NK-92 (cell line): Measurements from ENCODE around the gene PTGDR2.
A peak's percentile ranks its signal among the peaks of the same experiment; 100 is the strongest.
"Not testable (repeated sequence)": the region's sequence is repeated elsewhere in the genome, so short reads cannot be mapped to it uniquely, and the experiment has no call there.

Source experiments
- DNase-seq: peaks from one replicate; lab custom pipeline; 2025; ENCODE audit not compliant: unreplicated experiment; lab: John Stamatoyannopoulos, UW

Gene PTGDR2

DNA sequence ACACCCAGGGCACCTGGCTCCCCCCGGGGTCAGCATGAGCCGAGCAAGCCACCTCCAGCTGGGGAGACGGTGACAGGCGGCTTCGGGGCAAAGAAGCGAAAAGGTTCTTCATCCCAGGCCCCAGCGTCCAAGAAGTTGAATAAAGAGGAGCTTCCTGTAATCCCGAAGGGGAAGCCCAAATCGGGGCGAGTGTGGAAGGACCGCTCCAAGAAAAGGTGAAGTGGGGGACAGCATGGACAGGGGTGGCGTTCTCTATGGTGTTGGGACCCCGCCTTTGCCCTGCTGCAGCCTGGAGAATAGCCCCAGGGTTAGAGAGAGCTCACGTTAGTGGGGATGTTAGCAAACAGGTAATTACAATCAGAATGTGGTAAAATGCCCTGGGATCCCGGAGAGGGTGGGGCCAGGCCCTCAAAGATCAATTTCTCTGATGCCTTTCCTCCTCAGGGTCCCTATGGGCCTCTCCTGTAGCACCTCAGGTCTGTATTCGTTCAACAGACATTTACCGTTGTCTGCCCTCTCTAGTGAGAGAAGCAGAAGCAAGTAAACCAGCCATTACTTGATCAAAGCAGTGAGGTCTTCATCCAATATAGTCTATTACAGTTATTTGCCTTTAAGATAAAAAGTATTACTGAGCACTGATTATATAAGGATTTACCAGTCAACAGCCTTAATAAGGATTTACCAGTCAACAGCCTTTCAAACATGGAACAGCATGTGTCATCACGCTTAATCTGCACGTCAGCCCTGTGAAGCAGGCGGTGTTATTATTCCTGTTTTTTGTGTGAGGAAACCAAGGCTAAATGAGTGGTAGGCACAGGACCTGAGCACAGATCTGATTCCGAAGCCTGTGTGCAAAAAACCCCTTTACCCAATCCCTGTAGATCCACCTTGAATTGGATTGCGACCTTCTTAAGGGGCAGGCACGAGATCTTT, 12.8 kb downstream of the PTGDR2 start:
- no peak for DNase-seq

GRCh38 chr11:60841797-60842667, 13.7 kb downstream of the PTGDR2 start, which contains the start of gene CCDC86:
CCDC86 (plus strand) TSS chr11:60842113; CDS start chr11:60842125, 12 bp downstream.
- DNase-seq = peak; percentile 83

DNA sequence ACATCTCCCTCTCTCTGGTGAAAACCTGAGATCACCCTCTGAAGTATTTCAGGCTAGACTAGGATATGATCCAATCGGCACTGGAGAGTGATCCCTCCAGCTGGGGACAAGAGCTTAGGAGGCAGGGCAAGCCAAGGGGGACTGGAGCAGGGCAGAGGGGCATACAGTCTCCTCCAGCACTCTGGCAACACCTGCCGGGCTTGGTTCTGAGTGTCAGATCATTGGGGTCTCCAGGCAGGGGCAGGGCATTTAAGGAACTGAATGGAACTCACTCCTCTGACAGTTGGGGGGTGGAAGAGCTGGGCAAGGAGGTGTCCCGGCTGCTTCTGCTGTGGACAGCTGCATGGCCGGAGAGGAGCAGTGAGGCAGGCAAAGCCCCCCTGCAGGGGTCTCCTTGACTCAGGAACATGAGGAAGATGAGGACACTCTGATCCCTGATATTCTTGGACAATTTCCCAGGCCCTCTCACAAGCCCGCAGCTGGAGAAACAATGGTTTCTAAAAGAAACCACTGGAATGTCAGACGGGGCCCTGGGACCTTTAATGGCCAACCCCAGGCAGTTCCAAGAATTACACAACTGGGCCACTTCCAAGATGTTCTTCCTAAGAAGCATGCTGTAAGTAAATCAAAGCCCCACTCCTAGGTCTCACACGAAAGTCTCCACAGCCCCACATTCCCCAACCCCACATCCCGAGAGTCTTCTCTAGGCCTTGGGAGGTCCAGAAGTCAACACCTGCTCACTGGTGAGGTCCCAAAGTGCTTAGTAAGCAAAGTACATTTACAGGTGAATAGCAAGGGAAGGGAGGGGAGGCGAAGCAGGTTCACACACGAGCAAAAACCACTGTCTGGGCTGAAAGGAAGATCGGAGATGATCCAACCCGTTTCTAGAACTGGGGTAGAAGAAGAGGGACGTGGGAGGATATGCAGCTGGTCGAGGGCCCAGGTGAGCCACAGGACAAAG, 15.0 kb downstream of the PTGDR2 start:
- no peak for DNase-seq

GRCh38 chr11:60838132-60838531, 17.6 kb downstream of the PTGDR2 start:
- DNase-seq = no peak

DNA sequence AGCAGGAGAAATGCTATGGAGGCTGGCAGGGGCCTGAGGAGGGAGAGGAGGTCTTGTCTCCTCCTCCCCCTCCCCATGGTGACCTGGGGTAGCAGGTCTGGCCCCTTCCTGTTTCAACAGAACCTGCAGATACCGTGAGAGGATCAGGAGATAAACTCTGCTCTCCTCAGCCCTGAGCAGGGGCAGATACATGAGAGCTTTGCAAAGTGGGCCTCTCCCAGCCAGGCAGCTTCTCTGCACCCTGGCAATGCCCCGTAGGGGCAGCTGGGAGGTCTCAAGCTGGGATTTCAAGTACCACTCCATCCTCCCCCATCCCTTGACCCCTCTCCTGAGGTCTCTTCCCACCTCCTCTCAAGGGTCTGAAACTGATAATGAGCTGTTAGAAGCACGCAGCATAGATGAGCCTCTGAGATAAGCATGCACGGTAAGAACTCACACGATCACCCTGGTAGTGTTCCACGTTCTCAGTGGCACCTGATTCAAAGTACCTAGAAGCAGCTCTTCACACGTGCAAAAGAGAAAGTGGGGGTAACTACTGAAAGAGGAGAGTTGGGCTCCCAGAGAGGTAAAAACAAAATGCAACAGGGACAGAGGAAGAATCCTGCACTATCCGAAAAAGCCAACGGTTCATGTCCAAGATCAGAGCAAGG, 18.8 kb downstream of the PTGDR2 start:
- DNase-seq = no peak

- no peak for DNase-seq
Measured at GRCh38 chr11:60835534-60835846, 20.3 kb downstream of the PTGDR2 start.

DNA sequence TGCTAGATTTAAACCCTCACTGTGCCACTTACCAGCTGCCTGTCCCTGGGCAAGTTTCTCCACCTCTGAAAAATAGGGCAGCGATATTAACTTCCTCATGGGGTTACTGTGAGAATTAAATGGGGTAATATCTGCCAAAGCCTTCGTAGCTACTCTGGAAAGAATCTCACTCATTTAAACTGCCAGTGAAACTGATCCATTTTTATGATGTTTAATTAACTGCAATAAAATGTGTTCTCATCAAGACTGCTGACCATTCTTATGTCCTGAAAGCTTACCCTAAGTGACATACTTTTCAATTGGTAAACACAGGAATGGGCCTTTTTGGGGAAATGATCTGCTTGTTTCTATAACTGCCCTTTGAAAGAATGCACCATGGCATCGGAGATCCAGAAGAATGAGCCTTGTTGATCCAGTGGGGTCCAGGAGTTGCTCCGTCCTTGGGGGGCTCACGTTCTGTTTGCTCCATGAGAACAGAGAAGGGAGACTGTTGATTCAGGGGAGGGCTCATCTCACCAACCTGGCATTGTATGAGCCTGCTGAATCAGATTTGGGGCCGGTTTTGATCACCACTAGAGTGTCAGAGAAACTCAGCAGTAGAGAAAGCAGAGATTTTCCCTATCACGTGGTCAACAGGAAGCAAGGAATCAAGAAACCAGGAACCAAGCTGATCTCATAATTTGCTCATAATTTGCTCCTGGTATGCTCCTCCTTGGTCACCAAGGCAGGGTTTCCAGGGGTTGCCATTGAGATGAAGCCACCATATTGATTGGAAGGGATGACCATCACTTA, 20.8 kb downstream of the PTGDR2 start:
- no peak for DNase-seq

GRCh38 chr11:60831501-60832079, 24.2 kb downstream of the PTGDR2 start:
- DNase-seq = no peak

GRCh38 chr11:60831143-60831500, 24.6 kb downstream of the PTGDR2 start:
- DNase-seq = no peak

DNA sequence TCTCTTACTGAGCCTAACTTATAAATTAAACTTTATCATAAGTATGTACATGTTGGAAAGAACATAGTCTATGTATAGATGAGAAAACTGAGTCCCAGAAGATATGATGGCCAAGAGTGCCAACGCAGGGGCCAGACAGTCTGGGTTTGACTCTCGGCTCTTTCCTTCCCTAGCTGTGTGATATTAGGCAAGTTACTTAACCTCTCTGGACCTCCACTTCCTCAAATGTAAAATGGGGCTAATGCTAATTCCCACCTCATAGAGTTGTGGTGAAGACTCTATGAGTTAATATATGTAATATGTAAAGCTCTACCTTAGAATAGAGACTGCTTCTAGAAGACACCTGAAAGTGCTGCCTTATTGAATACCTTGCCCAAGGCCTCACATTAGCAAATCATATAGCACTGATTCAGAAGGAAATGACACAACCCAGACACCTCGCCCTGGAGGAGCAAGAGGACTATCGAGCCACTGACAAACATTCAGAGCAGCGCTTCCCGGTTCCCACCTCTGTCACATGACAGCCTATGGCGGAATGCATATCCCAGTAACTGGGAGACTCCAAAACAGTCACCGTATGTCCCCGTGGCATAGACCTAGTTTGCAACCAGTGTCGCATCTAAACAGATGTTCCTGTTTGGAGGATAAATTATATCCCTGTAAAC, 25.1 kb downstream of the PTGDR2 start:
- no peak for DNase-seq

GRCh38 chr11:60825790-60826189, 30.0 kb downstream of the PTGDR2 start:
- DNase-seq = no peak

- DNase-seq = no peak
Measured at GRCh38 chr11:60825118-60825517, 30.6 kb downstream of the PTGDR2 start.

GRCh38 chr11:60823745-60824306, 31.9 kb downstream of the PTGDR2 start:
- DNase-seq = not testable (repeated sequence)

GRCh38 chr11:60821827-60822599, 33.7 kb downstream of the PTGDR2 start:
- no peak for DNase-seq

DNA sequence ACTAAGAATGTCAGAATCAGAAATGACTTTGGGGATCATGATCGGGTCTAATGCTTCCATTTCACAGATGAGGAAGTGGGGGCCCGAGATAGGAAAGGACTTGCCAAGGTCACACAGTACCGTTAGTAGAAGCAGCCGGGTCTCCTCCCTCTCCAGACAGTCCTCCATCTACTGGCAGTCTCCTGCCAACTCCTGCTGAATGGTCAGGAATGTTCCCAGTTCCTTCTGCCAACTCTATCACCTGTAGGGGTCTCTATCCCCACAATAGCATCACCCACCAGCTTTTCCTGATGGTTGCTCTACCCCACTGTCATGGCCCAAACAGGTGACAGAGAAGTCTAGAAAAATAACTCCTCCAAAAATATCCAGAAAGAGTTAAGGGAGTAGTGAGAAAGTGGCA, 37.7 kb downstream of the PTGDR2 start:
- no peak for DNase-seq

- DNase-seq = no peak
Measured at GRCh38 chr11:60816590-60817157, 39.1 kb downstream of the PTGDR2 start.

- no peak for DNase-seq
Measured at GRCh38 chr11:60814112-60814511, 41.6 kb downstream of the PTGDR2 start.
